WI38 (cell line): ENCODE results near the gene GPN2.

ENCODE experiments used
- H3K4me3 ChIP-seq: 2 replicates; pipeline ENCODE4 v1.5.1; 2011; ENCODE audit warnings: low read depth, mild to moderate bottlenecking, control low read depth, low read length
- TF ChIP-seq, protein P1 (sequence below): IDR thresholded peaks from 2 replicates; pipeline ENCODE4 v1.5.1; 2012; ENCODE audit warnings: low read depth, mild to moderate bottlenecking, control low read depth, low read length

Gene GPN2

DNA sequence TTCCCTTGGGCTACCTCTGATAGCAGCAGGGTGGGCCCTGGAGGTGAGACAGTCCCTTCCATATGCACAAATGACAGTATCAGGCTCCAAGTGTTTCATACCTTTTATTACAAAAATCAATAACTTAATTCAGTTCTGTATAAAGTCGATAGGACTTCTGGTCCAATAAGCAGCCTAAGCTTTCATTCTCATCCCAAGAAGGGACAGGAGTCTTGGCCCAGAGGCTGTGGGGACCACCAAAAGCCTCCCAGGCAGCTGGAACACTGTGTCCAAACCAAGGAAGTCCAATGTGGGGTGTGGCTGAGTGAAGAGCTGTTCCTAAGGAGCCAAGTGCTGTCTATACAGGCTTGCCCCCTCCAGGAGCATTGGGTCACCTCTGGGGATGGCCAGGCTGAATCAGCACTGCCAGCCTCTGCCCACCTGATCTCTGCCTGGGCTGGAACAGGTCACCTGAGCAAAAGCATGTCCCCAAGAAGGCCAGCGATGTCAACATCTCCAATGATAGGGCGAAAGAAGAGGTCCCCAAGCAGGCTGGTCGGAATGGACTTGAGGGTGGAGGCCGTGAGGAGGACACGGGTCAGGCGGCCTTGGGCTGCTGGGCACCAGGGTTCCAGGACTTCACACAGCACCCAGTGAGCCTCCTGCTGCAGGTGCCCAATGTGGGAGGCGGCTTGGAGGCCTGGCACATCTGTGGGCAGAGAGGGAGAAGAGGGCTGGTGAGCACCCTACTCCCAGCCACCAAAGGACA, 21.5 kb upstream of the GPN2 start:
- TF ChIP-seq, protein P1, sequence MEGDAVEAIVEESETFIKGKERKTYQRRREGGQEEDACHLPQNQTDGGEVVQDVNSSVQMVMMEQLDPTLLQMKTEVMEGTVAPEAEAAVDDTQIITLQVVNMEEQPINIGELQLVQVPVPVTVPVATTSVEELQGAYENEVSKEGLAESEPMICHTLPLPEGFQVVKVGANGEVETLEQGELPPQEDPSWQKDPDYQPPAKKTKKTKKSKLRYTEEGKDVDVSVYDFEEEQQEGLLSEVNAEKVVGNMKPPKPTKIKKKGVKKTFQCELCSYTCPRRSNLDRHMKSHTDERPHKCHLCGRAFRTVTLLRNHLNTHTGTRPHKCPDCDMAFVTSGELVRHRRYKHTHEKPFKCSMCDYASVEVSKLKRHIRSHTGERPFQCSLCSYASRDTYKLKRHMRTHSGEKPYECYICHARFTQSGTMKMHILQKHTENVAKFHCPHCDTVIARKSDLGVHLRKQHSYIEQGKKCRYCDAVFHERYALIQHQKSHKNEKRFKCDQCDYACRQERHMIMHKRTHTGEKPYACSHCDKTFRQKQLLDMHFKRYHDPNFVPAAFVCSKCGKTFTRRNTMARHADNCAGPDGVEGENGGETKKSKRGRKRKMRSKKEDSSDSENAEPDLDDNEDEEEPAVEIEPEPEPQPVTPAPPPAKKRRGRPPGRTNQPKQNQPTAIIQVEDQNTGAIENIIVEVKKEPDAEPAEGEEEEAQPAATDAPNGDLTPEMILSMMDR = no peak
- H3K4me3 ChIP-seq = no peak overlapping the region

DNA sequence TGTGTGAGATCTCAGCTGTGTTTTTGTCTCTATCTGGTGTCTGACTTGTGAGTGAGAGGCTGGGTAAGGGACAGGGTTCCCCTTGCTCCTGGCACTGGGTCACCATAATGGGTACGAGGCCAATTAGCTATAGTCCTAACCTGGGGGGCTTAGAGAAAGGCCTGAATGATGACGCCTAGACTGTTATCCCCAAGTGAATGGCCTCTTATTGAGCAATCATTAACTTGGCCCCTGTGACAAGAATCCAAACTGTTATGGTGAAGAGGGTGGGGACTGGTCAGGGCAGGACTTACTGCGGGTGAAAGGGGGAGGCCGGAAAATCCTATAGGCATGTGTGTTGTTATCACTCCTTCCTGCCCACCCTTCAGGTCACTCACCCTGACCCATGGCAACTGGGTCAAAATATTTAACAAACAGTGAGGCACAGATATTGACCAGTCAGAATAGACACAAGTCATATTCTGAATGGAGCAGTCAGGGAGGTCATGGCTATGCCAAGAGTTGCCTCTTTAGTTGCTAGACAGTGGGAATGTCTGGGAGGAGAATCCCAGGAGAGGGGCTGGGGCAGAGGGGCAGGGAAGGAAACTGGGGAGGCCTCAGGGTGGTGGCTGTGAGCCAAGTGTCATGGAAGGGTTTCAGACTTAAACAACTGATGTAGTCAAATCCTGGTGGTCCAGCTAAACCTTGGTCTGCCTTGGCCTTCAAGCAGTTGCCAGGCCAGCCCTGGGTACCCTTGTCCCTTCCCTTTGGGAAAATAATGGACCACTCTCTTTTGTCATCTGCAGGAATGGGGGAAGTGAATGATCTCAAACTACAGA, 20.5 kb upstream of the GPN2 start:
- TF ChIP-seq, protein P1 = no peak
- no peak overlapping the region for H3K4me3 ChIP-seq

DNA sequence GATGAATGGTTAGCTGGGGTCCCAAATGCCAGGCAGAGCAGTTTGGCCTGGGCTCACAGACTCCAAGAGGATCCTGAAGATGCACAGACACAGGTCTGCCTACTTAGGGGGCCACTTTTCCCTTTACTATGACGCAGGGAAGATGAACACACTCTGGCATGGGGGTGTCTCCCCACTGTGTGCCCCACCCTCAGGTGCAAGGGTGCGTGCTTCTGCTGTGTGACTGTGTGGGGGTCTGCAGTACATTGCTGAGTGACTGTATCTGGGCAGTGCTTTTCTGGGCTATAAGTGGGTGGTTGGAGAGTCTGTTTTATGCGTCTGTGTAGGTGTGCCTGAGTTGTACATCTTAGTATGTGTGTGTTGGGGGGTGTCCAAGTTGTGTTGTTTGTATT, 19.9 kb upstream of the GPN2 start:
- H3K4me3 ChIP-seq = no peak overlapping the region
- TF ChIP-seq, protein P1 = no peak

DNA sequence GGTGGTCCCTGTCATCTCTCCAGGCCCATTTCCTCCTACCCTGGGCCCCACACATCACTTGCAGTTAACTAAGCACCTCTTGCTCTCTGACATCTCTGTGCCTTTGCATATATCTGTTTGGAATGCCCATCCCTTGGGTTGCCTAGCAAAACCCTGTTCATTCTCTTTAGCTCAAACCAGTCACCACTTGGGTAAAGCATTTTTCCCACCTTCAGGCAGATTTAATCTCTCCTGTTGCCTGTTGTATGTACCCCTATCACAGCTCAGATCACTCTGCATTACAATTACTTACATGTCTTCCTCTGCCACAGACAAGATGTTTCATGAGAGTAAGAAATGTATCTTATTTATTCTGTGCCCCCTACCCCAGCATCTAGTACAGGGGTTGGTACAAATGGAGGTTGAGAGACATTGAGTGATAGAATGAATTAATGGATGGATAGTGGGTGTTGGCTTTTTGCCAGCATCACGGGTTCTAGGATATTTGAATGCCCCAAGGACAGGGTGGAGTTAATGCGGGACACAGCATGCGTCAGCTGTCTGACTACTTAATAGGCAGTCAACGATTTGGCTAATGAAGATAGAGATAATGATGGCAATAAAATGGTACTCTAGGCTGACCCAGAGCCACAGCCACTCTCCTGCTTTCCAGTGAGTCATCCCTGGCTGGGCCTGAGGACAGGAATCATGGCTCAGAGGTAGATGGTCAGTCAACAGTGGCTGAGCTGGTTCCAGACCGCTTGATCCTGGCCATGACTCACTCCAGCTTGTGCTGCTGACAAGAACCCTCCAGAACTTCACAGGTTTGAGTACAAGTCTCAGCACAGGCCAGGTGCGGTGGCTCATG, 17.2 kb upstream of the GPN2 start:
- TF ChIP-seq, protein P1 = no peak
- H3K4me3 ChIP-seq = no peak overlapping the region

DNA sequence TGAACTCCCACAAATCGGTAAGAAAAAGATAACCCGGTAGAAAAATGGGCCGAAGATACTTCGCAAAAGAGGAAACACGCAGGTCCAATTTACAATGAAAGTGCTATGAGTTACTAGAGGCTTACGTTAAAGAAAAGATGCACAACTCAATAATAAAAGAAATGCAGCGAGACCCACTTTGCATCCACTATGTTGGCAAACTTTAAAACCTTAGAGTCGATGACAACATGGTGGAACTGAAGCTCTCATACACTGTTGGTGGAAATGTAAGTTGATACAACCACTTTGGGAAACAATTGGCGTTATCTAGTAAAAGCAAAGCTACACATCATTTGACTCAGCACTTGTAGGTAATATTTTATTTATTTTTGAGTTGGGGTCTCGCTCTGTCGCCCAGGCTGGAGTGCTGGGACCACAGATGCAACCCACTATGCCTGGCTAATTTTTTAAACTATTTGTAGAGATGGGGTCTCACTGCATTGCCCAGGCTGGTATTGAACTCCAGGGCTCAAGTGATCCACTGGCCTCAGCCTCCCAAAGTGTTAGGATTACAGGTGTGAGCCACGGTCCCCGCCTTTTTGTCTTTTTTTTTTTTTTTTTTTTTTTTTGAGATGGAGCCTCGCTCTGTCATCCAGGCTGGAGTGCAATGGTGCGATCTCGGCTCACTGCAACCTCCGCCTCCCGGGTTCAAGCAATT, 10.9 kb upstream of the GPN2 start:
- TF ChIP-seq, protein P1 = no peak
- H3K4me3 ChIP-seq = peak overlapping the region; percentile 97

DNA sequence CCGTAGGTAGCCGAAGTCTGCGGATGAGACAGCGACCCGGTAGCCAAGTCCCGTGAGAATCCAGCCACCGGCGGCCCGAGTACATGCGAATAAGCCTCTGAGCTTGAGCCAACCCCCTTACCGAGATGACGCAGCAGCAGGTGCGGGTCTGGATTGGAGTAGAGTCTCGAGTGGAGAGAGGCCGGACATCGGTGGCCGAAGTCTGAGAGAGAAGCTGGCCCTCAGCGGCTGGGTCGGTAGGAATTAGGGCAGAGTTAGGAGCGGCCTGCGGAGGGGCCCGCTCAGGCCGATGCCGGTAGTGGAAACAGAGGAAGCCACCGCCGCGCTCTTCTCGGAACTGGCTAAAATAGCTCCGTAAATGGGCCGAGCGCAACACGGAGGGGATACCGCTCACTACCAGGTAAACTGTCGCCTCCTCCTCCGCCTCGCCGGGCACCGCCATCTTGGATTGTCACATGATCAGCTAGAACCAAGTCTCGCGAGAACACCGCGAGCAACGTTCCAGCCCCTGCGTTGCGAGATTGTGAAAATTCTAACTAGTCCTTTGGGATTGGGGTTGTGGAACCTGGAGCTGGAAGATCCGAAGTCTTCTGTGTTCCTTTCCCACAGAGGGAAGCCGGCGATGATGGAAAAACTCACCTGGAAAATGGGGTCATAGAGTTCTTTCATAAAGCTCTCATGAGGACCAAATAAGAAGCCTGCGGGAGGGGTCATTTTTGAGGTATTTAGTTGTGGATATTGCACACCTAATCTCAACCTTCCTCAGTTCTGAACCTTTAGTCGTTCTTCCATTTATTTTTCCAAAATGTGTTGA, 10.1 kb upstream of the GPN2 start, which contains the start of gene GPATCH3:
GPATCH3 (minus strand) TSS at position 467 of the 814 bp plus-strand sequence; CDS start at position 442, 25 bp downstream.
- H3K4me3 ChIP-seq = peak within 1 kb of the TSS; percentile 97
- TF ChIP-seq, protein P1 = no peak
